Measurements from ENCODE around the gene TLCD2. TPM values are rescaled to one million over a fixed set of nuclear protein-coding genes. Genes with fewer than 3 reads are reported as not detected.
A peak's percentile ranks its signal among the peaks of the same experiment; 100 is the strongest.
"Not testable (repeated sequence)": the region's sequence is repeated elsewhere in the genome, so short reads cannot be mapped to it uniquely, and the experiment has no call there.

The TLCD2 gene
- total and polyA plus RNA-seq, 12 donors: 0.96 to 6.0 (median 1.9) TPM

DNA sequence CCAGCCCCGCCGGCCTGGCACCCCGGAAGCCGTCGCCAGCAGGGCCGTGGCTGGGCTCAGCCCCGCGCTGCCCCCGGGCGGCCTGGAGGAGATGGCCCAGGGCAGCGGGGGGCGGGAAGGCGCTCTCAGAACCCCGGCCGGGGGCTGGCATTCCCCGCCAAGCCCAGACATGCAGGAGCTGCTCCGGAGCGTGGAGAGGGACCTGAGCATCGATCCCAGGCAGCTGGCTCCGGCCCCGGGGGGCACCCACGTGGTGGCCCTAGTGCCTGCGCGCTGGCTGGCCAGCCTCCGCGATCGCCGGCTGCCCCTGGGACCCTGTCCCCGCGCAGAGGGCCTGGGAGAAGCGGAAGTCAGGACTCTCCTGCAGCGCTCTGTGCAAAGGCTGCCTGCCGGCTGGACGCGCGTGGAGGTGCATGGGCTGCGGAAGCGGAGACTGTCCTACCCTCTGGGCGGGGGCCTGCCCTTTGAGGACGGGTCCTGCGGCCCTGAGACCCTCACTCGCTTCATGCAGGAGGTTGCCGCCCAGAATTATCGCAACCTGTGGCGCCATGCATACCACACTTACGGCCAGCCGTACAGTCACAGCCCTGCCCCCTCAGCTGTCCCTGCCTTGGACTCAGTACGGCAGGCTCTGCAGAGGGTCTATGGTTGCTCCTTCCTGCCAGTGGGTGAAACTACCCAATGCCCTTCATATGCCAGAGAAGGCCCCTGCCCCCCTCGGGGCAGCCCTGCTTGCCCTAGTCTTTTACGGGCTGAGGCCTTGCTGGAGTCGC lies 14.9 kb upstream of the TLCD2 start:
- Histone ChIP-seq H3K27me3 (no peaks in the 10 kb centered on the region), H3K4me1 (peaks cover 11 to 81% (median 31%) of the 10 kb centered on the region in 9 donors), H3K4me3 (peak overlapping the region; percentile 66 to 81 (median 72)), H3K27ac (peak overlapping the region; percentile 76 to 97 (median 86)), H3K36me3 (peaks cover 0 to 41% (median 2%) of the 10 kb centered on the region in 9 donors), H3K9me3 (no peaks in the 10 kb centered on the region)
- DNase-seq (no peak), ATAC-seq (peak; percentile 4 to 64 (median 30))
- TF ChIP-seq, protein P1, sequence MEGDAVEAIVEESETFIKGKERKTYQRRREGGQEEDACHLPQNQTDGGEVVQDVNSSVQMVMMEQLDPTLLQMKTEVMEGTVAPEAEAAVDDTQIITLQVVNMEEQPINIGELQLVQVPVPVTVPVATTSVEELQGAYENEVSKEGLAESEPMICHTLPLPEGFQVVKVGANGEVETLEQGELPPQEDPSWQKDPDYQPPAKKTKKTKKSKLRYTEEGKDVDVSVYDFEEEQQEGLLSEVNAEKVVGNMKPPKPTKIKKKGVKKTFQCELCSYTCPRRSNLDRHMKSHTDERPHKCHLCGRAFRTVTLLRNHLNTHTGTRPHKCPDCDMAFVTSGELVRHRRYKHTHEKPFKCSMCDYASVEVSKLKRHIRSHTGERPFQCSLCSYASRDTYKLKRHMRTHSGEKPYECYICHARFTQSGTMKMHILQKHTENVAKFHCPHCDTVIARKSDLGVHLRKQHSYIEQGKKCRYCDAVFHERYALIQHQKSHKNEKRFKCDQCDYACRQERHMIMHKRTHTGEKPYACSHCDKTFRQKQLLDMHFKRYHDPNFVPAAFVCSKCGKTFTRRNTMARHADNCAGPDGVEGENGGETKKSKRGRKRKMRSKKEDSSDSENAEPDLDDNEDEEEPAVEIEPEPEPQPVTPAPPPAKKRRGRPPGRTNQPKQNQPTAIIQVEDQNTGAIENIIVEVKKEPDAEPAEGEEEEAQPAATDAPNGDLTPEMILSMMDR (IDR thresholded peaks at IDR 0.05): peak in 2 of 9 donors; percentile 2 to 26
- 17 to 25% methylated on average over 45 to 51 of the region's 51 CpGs for WGBS, 2 donors
- intact Hi-C loops (cut with DNase I): loop anchor here in 8 of 10 donors (2.0 to 10.0 kb wide), 7 partner anchors 57 to 320 kb away; partner anchors contain the start of genes OVCA2 (in 2 of the 8), DPH1 (in 1 of the 8) and RTN4RL1 (in 1 of the 8)

DNA sequence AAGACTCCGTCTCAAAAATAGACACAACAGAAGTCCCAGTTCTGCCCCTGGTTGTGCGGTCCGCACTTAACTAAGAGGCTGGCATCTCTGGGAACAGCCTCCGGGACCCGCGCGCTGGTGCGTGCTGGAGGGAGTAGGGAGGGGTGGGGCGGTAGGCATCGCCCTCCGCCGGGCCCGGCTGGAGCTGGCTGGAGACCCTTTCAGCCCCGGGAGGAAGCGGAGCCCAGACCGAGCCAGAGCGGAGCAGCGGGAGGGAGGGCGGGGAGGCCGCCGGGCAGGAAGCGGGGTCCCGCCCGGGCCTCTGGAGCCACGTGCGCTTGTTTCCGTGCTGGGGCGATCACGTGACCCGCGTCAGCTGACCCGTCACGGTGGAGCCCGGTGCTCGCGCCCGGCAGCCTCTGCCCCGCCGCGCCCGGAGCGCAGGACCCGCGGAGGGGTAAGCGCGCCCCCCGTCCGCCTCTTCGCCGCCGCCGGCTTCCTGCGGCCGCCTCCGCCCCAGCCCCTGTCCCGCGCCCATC lies 14.2 kb upstream of the TLCD2 start, which contains the start of gene WDR81:
TSS of gene WDR81 (plus strand) at position 354 of the 518 bp plus-strand sequence. CDS start 256 bp downstream, outside the sequence.
- WGBS, 2 donors: 0% methylated on average over 39 to 57 of the region's 57 CpGs
- ATAC-seq: peak; percentile 73 to 92 (median 89)

DNA sequence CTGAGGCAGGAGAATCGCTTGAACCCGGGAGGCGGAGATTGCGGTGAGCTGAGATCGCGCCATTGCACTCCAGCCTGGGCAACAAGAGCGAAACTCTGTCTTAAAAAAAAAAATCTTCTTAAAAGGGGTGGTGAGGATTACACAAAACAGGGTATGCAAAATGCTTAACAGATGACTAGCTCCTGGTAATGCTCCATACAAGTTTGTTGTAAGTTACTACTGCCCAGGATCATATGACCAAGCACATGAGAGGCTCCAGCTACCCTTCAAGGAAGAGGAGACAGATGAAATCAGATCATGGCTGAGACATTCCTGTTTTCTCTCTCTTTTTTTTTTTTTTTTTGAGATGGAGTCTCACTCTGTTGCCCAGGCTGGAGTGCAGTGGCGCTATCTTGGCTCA lies 11.8 kb upstream of the TLCD2 start:
- not testable (repeated sequence) for DNase-seq, H3K27me3 ChIP-seq, ATAC-seq, H3K4me3 ChIP-seq, H3K9me3 ChIP-seq
- H3K27ac ChIP-seq: peak overlapping the region in 9 of 10 donors; percentile 2 to 97 (median 89)
- H3K36me3 ChIP-seq: peaks cover 0 to 13% (median 0%) of the 10 kb centered on the region in 9 donors
- WGBS, 2 donors: 97 to 98% methylated on average over 8 of the region's 8 CpGs
- H3K4me1 ChIP-seq: peaks cover 18 to 75% (median 43%) of the 10 kb centered on the region in 9 donors
- intact Hi-C loops (cut with DNase I): loop anchor here in 6 of 10 donors (2.0 to 10.0 kb wide), 6 partner anchors 60 to 323 kb away; partner anchors contain the start of genes OVCA2 (in 2 of the 6), DPH1 (in 1 of the 6) and RTN4RL1 (in 1 of the 6)

More for the DNA sequence above, 14.2 kb upstream of the TLCD2 start, which contains the start of gene WDR81:
- Histone ChIP-seq H3K4me1 (peaks cover 11 to 75% (median 27%) of the 10 kb centered on the region in 9 donors), H3K4me3 (peak within 1 kb of the TSS; percentile 66 to 81 (median 72)), H3K36me3 (peaks cover 0 to 36% (median 2%) of the 10 kb centered on the region in 9 donors), H3K27me3 (no peaks in the 10 kb centered on the region), H3K27ac (peak within 1 kb of the TSS; percentile 76 to 97 (median 86)), H3K9me3 (no peaks in the 10 kb centered on the region)
- peak; percentile 93 for DNase-seq
- TF ChIP-seq, protein P1 (IDR thresholded peaks at IDR 0.05): no peak
- intact Hi-C loops (cut with DNase I): loop anchor here in 8 of 10 donors (2.0 to 10.0 kb wide), 7 partner anchors 58 to 320 kb away; partner anchors contain the start of genes OVCA2 (in 2 of the 8), DPH1 (in 1 of the 8) and RTN4RL1 (in 1 of the 8)

DNA sequence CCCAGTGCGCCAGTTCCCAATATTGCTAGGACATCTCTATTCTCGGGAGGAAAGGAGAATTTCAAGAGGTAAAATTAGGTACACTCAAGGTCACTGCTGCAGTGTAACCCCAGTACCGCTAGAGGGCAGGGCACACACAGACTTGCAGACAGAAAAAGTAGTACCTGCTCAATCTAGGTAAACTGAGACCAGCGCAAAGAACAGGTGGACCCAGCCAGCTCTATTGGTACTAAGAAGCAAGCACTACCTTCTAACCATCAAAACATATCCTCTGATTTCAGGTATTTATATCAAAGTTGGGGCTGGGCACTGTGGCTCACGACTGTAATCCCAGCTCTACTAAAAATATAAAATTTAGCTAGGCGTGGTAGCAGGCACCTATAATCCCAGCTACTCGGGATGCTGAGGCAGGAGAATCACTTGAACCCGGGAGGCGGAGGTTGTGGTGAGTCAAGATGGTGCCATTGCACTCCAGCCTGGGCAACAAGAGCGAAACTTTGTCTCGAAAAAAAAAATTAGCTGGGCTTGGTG lies 10.7 kb upstream of the TLCD2 start:
- intact Hi-C loops (cut with DNase I): loop anchor here in 6 of 10 donors (2.0 to 10.0 kb wide), 8 partner anchors 61 to 324 kb away; partner anchors contain the start of genes OVCA2 (in 2 of the 6), DPH1 (in 1 of the 6) and RTN4RL1 (in 1 of the 6)
- ATAC-seq: no peak
- Histone ChIP-seq H3K27me3 (no peaks in the 10 kb centered on the region), H3K27ac (peak overlapping the region in 7 of 10 donors; percentile 21 to 77 (median 63)), H3K9me3 (no peaks in the 10 kb centered on the region), H3K4me3 (peak overlapping the region in 2 of 10 donors; percentile 22 to 30), H3K4me1 (peaks cover 18 to 64% (median 43%) of the 10 kb centered on the region in 9 donors), H3K36me3 (peaks cover 0 to 2% (median 0%) of the 10 kb centered on the region in 9 donors)
- WGBS, 2 donors: 30 to 37% methylated on average over 11 of the region's 11 CpGs
- DNase-seq: peak in 1 of 2 donors; percentile 55
- TF ChIP-seq, protein P1 (IDR thresholded peaks at IDR 0.05): peak; percentile 91 to 98 (median 95)
